Measurements from ENCODE around the gene PAGE2B.
"Not testable (repeated sequence)": the region's sequence is repeated elsewhere in the genome, so short reads cannot be mapped to it uniquely, and the experiment has no call there.

PAGE2B gene

DNA sequence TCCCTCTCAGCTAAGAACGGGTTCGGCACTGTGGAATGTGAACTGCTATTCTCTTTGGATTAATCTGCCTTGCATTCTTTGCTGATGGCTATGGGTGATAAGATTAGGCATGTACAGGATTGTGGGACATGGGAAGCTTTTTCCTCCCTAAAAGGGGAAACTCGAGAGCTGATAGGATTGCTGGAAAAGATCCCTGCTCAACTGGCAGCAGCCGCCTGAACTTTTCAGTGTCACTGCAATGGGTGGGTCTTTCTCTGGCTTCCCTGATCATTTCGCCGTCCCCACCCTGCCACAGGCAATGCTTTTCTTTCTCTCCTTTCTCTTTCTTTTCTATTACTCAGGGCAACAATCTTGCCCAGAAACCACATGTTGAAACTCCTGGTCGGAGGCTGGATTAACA, 34.5 kb downstream of the PAGE2B start:
- H3K4me3 ChIP-seq (ENCODE audit: low read depth, low read length): no peak overlapping the region
- DNase-seq (ENCODE audit: low read depth): no peak
- TF ChIP-seq, protein P1, sequence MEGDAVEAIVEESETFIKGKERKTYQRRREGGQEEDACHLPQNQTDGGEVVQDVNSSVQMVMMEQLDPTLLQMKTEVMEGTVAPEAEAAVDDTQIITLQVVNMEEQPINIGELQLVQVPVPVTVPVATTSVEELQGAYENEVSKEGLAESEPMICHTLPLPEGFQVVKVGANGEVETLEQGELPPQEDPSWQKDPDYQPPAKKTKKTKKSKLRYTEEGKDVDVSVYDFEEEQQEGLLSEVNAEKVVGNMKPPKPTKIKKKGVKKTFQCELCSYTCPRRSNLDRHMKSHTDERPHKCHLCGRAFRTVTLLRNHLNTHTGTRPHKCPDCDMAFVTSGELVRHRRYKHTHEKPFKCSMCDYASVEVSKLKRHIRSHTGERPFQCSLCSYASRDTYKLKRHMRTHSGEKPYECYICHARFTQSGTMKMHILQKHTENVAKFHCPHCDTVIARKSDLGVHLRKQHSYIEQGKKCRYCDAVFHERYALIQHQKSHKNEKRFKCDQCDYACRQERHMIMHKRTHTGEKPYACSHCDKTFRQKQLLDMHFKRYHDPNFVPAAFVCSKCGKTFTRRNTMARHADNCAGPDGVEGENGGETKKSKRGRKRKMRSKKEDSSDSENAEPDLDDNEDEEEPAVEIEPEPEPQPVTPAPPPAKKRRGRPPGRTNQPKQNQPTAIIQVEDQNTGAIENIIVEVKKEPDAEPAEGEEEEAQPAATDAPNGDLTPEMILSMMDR (conservative IDR thresholded peaks at IDR 0.05; ENCODE audit: low read depth, low read length): no peak

DNA sequence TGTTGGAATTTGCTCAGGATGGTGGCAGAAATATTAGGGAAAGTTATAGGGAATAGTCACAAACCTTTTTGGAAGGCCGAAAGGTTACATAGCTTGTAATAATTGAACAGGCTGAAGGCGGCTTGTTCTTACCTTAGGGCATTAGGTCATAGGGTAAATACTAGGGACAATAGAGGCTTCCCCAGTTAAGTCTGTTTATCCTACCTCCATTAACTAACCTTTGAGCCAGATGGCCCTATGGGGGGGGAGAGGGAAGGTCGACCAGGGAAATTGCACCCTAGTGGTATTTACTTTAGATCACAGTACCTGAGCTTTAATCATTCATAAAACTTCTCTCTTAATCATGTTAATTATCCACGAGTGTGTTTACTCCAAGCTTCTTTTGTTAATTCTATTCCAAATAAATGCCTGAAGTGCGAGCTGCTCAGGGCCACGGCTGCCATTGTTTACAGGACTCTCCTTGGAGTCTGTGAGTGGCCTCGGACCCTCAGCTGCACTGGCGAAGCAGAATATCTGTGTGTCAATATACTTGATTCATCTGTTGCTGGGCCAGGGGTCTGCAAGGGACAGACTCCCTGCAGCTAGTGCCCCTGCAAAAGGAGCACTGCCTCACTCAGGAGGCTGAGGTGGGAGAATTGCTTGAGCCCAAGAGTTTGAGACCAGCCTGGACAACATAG, 36.9 kb downstream of the PAGE2B start:
- no peak for DNase-seq (ENCODE audit: low read depth)
- TF ChIP-seq, protein P1 (conservative IDR thresholded peaks at IDR 0.05; ENCODE audit: low read depth, low read length): no peak
- H3K4me3 ChIP-seq (ENCODE audit: low read depth, low read length): no peak overlapping the region

DNA sequence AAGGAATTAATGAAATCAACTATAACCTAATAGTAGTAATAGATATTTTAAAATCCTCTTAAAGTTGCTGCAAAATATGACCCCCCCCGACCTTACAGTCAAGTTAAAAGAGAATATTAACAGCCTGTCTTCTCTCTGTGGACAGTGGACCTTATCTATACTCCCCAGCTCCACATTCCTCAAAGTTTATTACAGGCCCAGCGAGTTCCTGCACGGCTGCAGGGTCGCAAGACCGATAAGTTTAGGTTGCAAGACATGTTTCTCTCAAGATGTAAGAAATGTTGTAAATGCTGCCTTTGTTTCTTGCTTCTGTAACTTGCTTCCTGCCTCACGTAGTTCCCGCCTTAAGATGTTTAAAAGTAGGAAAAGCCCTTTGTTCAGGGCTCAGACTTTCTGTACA, 41.8 kb downstream of the PAGE2B start:
- DNase-seq (ENCODE audit: low read depth); H3K4me3 ChIP-seq (ENCODE audit: low read depth, low read length): not testable (repeated sequence)

DNA sequence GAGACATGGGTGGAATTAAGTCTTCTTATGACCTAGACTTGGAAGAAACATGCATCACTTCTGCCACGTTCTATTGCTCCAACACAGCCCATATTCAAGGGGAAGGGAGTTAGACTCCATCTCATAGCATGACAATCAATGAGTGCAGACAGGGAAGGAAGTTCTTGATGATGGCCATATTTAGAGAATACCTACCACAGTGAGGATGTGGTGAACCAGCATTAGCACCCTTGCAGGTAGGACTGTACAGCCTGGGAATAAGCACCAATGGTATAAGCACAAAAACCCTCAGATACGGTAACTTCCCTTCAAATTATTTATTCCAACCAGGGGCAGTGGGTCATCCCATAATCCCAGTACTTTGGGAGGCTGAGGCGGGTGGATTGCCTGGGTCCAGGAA, 43.7 kb downstream of the PAGE2B start:
- TF ChIP-seq, protein P1 (conservative IDR thresholded peaks at IDR 0.05; ENCODE audit: low read depth, low read length): no peak
- H3K4me3 ChIP-seq (ENCODE audit: low read depth, low read length): no peak overlapping the region
- DNase-seq (ENCODE audit: low read depth): no peak

DNA sequence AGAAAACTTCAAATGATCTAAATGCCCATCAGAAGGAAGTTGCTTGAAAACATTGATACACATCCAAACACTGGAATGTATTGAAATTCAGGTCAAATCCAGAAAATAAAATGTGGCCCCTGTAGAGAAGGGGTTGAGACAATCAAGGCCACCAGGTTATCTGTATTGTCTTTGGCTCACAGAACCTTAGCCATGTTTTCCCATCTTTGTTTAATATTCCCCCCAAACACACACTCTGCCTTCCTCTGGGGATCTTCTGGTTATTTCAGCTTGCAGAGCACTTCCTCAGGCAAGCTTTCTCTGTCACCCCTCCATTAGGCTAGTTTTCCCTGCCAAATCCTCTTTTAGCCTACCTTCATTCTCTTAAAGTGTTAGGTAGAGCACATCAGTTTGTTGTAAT, 44.4 kb downstream of the PAGE2B start:
- no peak for DNase-seq (ENCODE audit: low read depth)
- H3K4me3 ChIP-seq (ENCODE audit: low read depth, low read length): no peak overlapping the region
- TF ChIP-seq, protein P1 (conservative IDR thresholded peaks at IDR 0.05; ENCODE audit: low read depth, low read length): no peak

DNA sequence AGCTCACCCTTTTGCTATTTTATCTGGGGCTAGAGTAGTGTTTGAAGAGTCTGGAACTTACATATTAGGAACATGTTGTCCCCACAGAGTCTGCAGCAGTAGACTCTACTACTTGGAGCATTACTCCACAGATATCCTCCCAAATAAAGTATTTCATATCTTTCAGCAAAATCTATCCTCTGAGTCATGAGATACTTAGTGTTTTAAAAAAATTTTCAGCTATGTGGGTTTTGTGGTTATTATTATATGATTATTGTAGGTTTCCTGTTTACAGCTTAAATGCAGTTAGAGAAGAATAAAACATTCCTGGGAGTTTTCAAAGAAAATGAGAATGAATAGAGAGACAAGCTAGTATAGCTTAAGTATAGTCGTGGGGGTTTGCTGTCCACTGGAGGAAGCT, 44.9 kb downstream of the PAGE2B start:
- no peak overlapping the region for H3K4me3 ChIP-seq (ENCODE audit: low read depth, low read length)
- DNase-seq (ENCODE audit: low read depth): peak; percentile 35
- TF ChIP-seq, protein P1 (conservative IDR thresholded peaks at IDR 0.05; ENCODE audit: low read depth, low read length): no peak

DNA sequence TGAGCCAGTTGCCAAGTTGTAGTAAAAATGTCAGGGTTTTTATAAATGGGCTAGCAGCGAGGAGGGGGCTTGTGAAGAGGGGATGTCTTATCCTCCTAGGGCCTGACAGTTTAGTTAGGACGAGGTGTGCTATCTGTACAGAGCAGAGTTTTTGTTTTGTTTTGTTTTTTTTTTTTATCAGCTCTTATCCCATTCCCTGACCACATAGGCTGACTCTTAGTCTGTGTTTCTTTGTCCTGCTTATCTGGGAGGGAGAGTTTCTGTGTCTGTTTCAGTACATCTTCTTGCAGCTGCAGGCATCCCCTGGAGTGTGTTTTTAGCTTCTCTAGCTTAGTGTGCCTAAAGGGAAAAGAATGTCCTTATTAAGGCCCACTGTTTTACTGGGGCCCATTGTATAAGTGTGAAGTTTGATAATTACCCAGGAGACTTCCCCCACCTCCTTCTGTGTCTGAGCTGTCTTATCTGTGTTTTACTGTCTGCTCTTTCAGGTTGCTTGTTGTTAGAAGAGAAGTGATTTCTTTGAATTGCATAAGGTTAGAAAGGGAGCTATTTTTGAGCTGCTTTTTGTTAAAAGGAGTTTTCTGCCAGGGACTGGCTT, 46.0 kb downstream of the PAGE2B start:
- DNase-seq (ENCODE audit: low read depth): peak; percentile 42
- TF ChIP-seq, protein P1 (conservative IDR thresholded peaks at IDR 0.05; ENCODE audit: low read depth, low read length): no peak
- no peak overlapping the region for H3K4me3 ChIP-seq (ENCODE audit: low read depth, low read length)
